WTC11 (cell line): ENCODE measurements around the gene CNN1. TPM values are rescaled to one million over a fixed set of nuclear protein-coding genes. Genes with fewer than 3 reads are reported as not detected.
A peak's percentile ranks its signal among the peaks of the same experiment; 100 is the strongest.

Source experiments
- ATAC-seq: fragments of 200-7000 bp; cut with Tn5 transposase; 2 replicates; pipeline ENCODE4 v1.10.0; 2021; ENCODE audit warnings: mild to moderate bottlenecking, moderate library complexity
- CTCF ChIA-PET: fragments of 300-600 bp; sonication (Branson Sonifier 250); formaldehyde crosslinking; loops from one replicate; lab custom pipeline; 2021; ENCODE audit warnings: antibody characterized with exemption; lab: Charles Lee
- POLR2A ChIA-PET: fragments of 350-600 bp; sonication (Branson Sonifier 250); formaldehyde crosslinking; loops from one replicate; lab custom pipeline; 2021; ENCODE audit warnings: antibody characterized with exemption; lab: Charles Lee
- DNase-seq: peaks from one replicate; pipeline ENCODE4 v3.0.0; 2021; ENCODE audit warnings: low spot score
- H3K27ac Mint-ChIP-seq: 2 replicates; pipeline ENCODE4 v1.8.0; 2021; ENCODE audit warnings: mixed read lengths
- H3K27me3 Mint-ChIP-seq: 2 replicates; pipeline ENCODE4 v1.8.0; 2021; ENCODE audit warnings: low read depth, mild to moderate bottlenecking, moderate library complexity, mixed read lengths
- H3K36me3 Mint-ChIP-seq: 2 replicates; pipeline ENCODE4 v1.8.0; 2021; ENCODE audit warnings: mixed read lengths
- H3K4me1 Mint-ChIP-seq: 2 replicates; pipeline ENCODE4 v1.8.0; 2022; ENCODE audit warnings: mixed read lengths
- H3K4me3 Mint-ChIP-seq: 2 replicates; pipeline ENCODE4 v1.8.0; 2021; ENCODE audit warnings: mild to moderate bottlenecking, moderate library complexity, mixed read lengths
- H3K9me3 Mint-ChIP-seq: 2 replicates; pipeline ENCODE4 v1.8.0; 2021; ENCODE audit warnings: mixed read lengths
- ATF3 ChIP-seq: sonication (generic); formaldehyde crosslinking; conservative IDR thresholded peaks from 2 replicates; pipeline ENCODE4 v1.8.1; 2022; ENCODE audit warnings: mild to moderate bottlenecking, missing genetic modification reagents
- CBFB ChIP-seq: sonication (generic); formaldehyde crosslinking; IDR thresholded peaks from 2 replicates; pipeline ENCODE4 v1.8.1; 2022; ENCODE audit warnings: mild to moderate bottlenecking, low read depth, missing genetic modification reagents
- E2F1 ChIP-seq: sonication (generic); formaldehyde crosslinking; IDR thresholded peaks from 2 replicates; pipeline ENCODE4 v1.8.0; 2022; ENCODE audit warnings: mild to moderate bottlenecking, missing genetic modification reagents
- ERG ChIP-seq: fragments of 250-450 bp; sonication (Bioruptor Pico); IDR thresholded peaks from 2 replicates; pipeline ENCODE4 v1.8.0; 2021; ENCODE audit warnings: mild to moderate bottlenecking
- FOXP1 ChIP-seq: sonication (generic); formaldehyde crosslinking; IDR thresholded peaks from 2 replicates; pipeline ENCODE4 v1.8.0; 2022; ENCODE audit warnings: missing genetic modification reagents, mild to moderate bottlenecking, moderate library complexity, borderline replicate concordance
- FOXP4 ChIP-seq: sonication (generic); formaldehyde crosslinking; IDR thresholded peaks from 2 replicates; pipeline ENCODE4 v1.8.0; 2022; ENCODE audit warnings: mild to moderate bottlenecking, missing genetic modification reagents
- IRF1 ChIP-seq: sonication (generic); formaldehyde crosslinking; IDR thresholded peaks from 2 replicates; pipeline ENCODE4 v1.8.0; 2023; ENCODE audit warnings: missing genetic modification reagents
- MYBL2 ChIP-seq: sonication (generic); formaldehyde crosslinking; IDR thresholded peaks from 2 replicates; pipeline ENCODE4 v1.8.1; 2023; ENCODE audit warnings: mild to moderate bottlenecking, moderate library complexity, missing genetic modification reagents
- RELA ChIP-seq: sonication (generic); formaldehyde crosslinking; IDR thresholded peaks from 2 replicates; pipeline ENCODE4 v1.8.1; 2022; ENCODE audit warnings: missing genetic modification reagents, mild to moderate bottlenecking, borderline replicate concordance
- SMAD3 ChIP-seq: sonication (generic); formaldehyde crosslinking; IDR thresholded peaks from 2 replicates; pipeline ENCODE4 v1.8.0; 2022; ENCODE audit warnings: missing genetic modification reagents, mild to moderate bottlenecking, borderline replicate concordance
- SMAD4 ChIP-seq: sonication (generic); formaldehyde crosslinking; IDR thresholded peaks from 2 replicates; pipeline ENCODE4 v1.8.0; 2022; ENCODE audit warnings: mild to moderate bottlenecking, missing genetic modification reagents
- STAT6 ChIP-seq: sonication (generic); formaldehyde crosslinking; conservative IDR thresholded peaks from 2 replicates; pipeline ENCODE4 v1.8.1; 2023; ENCODE audit warnings: mild to moderate bottlenecking, low read depth, missing genetic modification reagents, moderate library complexity
- ZNF121 ChIP-seq: sonication (generic); formaldehyde crosslinking; IDR thresholded peaks from 2 replicates; pipeline ENCODE4 v1.8.0; 2023; ENCODE audit warnings: missing genetic modification reagents
- ZNF138 ChIP-seq: sonication (generic); formaldehyde crosslinking; conservative IDR thresholded peaks from 2 replicates; pipeline ENCODE4 v1.8.1; 2022; ENCODE audit warnings: mild to moderate bottlenecking, moderate library complexity, missing genetic modification reagents
- ZNF532 ChIP-seq: fragments of 250-450 bp; sonication (Bioruptor Pico); IDR thresholded peaks from 2 replicates; pipeline ENCODE4 v1.9.0; 2021; ENCODE audit warnings: mild to moderate bottlenecking, borderline replicate concordance
- total RNA-seq: library from RNA; stranded (reverse); gene quantifications from 3 replicates; pipeline ENCODE4 v1.2.3, GENCODE V29; 2021

The CNN1 gene
- total RNA-seq, 1 experiment from 2014 or later, result 16.0 TPM

GRCh38 chr19:11594084-11594483 is 55.4 kb downstream of the CNN1 start (continued):
- TF ChIP-seq ERG (CRISPR knock-in tag) (no peak), RELA (no peak), FOXP1 (no peak), IRF1 (CRISPR knock-in tag) (no peak), STAT6 (CRISPR knock-in tag) (no peak)

GRCh38 chr19:11596156-11596555 is 57.5 kb downstream of the CNN1 start:
- H3K4me3 Mint-ChIP-seq, result peak overlapping the region; percentile 96; the same call in 1 of the 2 replicates
- H3K27ac Mint-ChIP-seq, result peak overlapping the region; percentile 83
- no peak for TF ChIP-seq ZNF138 (CRISPR knock-in tag)
- no peak for TF ChIP-seq SMAD4 (CRISPR knock-in tag)
- TF ChIP-seq MYBL2 (CRISPR knock-in tag), result no peak
- TF ChIP-seq E2F1 (CRISPR knock-in tag), result no peak
- TF ChIP-seq ZNF532 (CRISPR knock-in tag), result no peak
- no peak for TF ChIP-seq CBFB (CRISPR knock-in tag)
- no peak for TF ChIP-seq FOXP4 (CRISPR knock-in tag)
- no peak for TF ChIP-seq SMAD3
- no peak for TF ChIP-seq ZNF121 (CRISPR knock-in tag)
- TF ChIP-seq ATF3 (CRISPR knock-in tag), result no peak
- peaks cover 16% of the 10 kb centered on the region for H3K36me3 Mint-ChIP-seq
- H3K9me3 Mint-ChIP-seq, result no peaks in the 10 kb centered on the region
- ChIA-PET CTCF (interaction anchor here (1.7 kb wide), 1 partner anchor 18 kb away, joined by 5 read pairs; no protein-coding TSS in a partner anchor), POLR2A (no interaction called here)
- no peaks in the 10 kb centered on the region for H3K27me3 Mint-ChIP-seq
- DNase-seq, result no peak
- ATAC-seq, result no peak
- peaks cover 13% of the 10 kb centered on the region for H3K4me1 Mint-ChIP-seq
